DND-41 (cell line): ENCODE data around the gene FAM3B.

Experiments used
- EZH2 ChIP-seq: IDR thresholded peaks from 3 replicates; pipeline ENCODE4 v1.6.1; 2012; ENCODE audit warnings: borderline replicate concordance, low read depth, mild to moderate bottlenecking, moderate library complexity, low read length, inconsistent platforms; ENCODE audit not compliant: severe bottlenecking
- TF ChIP-seq, protein P1 (sequence below): IDR thresholded peaks from 2 replicates; pipeline ENCODE4 v1.5.1; 2012; ENCODE audit warnings: borderline replicate concordance, low read length, moderate library complexity, mild to moderate bottlenecking; ENCODE audit not compliant: poor library complexity, severe bottlenecking; ENCODE audit errors: extremely low read depth

DNA sequence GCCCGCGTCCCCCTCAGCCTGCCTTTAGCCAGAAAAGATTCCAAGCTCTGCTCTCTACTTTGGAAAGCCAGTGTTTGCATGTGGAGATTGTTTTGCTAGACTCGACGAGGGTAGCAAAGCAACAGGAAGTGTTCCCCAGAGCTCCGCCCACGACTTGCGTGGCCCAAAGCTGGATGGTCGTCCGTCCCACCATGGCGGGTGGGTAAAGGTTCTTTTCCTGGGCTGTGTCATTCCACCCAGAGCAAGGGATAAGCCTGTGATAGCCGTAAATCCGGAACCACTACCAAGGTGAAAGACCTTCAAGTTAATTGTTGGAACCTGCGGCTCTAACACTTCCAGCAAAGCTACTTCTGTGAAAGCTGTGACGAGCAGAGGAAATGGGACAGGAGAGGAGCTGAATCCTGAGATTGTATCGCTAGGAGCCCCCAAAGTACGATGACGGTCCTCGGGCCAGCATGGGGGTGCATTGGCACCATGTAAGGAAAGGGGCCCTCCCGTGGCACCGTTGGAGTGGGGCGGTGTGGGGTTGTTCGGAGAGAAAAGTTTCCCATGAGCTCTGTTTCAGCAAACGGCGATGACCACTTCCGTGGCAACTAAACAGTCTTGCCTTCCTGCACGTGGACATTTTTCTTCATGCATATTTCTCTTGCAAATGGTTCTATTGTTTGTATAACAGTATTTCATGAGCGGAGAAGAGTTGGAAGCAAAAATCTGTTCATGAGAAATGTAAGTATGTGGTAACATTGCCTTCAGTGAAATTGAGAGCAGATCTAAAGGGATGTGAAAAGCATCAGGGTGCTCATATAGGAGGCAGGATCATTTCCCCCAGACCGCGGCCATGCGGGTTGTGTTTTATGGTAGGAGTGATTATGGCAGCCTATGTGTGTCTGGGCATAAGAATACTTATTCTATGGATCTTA, 53.6 kb downstream of the FAM3B start:
- TF ChIP-seq, protein P1, sequence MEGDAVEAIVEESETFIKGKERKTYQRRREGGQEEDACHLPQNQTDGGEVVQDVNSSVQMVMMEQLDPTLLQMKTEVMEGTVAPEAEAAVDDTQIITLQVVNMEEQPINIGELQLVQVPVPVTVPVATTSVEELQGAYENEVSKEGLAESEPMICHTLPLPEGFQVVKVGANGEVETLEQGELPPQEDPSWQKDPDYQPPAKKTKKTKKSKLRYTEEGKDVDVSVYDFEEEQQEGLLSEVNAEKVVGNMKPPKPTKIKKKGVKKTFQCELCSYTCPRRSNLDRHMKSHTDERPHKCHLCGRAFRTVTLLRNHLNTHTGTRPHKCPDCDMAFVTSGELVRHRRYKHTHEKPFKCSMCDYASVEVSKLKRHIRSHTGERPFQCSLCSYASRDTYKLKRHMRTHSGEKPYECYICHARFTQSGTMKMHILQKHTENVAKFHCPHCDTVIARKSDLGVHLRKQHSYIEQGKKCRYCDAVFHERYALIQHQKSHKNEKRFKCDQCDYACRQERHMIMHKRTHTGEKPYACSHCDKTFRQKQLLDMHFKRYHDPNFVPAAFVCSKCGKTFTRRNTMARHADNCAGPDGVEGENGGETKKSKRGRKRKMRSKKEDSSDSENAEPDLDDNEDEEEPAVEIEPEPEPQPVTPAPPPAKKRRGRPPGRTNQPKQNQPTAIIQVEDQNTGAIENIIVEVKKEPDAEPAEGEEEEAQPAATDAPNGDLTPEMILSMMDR, result peak; percentile 23
- TF ChIP-seq EZH2, result no peak
